MM.1S (cell line): ENCODE measurements around the gene ZDHHC12.

Experiments
- EZH2 ChIP-seq: fragments of 300-600 bp; sonication (generic); optimal IDR thresholded peaks from 2 replicates; pipeline ENCODE3; 2017; ENCODE audit warnings: low read depth, mild to moderate bottlenecking, antibody characterized with exemption, low read length, mixed read lengths
- EZH2phosphoT487 ChIP-seq: fragments of 300-600 bp; sonication (generic); IDR thresholded peaks from 2 replicates; pipeline ENCODE4 v1.6.1; 2018; ENCODE audit warnings: antibody characterized with exemption, low read length
- TF ChIP-seq, protein P1 (sequence below): fragments of 300-600 bp; sonication (generic); IDR thresholded peaks from 2 replicates; pipeline ENCODE4 v1.5.1; 2016; ENCODE audit warnings: antibody characterized with exemption, low read length, mixed read lengths

GRCh38 chr9:128677794-128678193, 46.1 kb downstream of the ZDHHC12 start:
- TF ChIP-seq, protein P1, sequence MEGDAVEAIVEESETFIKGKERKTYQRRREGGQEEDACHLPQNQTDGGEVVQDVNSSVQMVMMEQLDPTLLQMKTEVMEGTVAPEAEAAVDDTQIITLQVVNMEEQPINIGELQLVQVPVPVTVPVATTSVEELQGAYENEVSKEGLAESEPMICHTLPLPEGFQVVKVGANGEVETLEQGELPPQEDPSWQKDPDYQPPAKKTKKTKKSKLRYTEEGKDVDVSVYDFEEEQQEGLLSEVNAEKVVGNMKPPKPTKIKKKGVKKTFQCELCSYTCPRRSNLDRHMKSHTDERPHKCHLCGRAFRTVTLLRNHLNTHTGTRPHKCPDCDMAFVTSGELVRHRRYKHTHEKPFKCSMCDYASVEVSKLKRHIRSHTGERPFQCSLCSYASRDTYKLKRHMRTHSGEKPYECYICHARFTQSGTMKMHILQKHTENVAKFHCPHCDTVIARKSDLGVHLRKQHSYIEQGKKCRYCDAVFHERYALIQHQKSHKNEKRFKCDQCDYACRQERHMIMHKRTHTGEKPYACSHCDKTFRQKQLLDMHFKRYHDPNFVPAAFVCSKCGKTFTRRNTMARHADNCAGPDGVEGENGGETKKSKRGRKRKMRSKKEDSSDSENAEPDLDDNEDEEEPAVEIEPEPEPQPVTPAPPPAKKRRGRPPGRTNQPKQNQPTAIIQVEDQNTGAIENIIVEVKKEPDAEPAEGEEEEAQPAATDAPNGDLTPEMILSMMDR = no peak
- TF ChIP-seq EZH2 (no peak), EZH2phosphoT487 (no peak)
